RWPE1 (cell line): Measurements from ENCODE around the gene KRT84.
A peak's percentile ranks its signal among the peaks of the same experiment; 100 is the strongest.

ENCODE experiments used
- CTCF ChIA-PET: fragments of 350-600 bp; sonication (Branson Sonifier 250); formaldehyde crosslinking; extraction: SDS; loops from one replicate; lab custom pipeline; 2021; lab: Yijun Ruan, JAX
- POLR2A ChIA-PET: fragments of 400-600 bp; formaldehyde crosslinking; extraction: SDS; loops from one replicate; lab custom pipeline; 2020; ENCODE audit warnings: antibody characterized with exemption; ENCODE audit not compliant: low non-redundant PET; lab: Yijun Ruan, JAX
- DNase-seq: peaks from one replicate; pipeline ENCODE4 v3.0.0; 2012; ENCODE audit warnings: low spot score
- H3K27ac ChIP-seq: fragments of 450-650 bp; 2 replicates; pipeline ENCODE4 v1.5.1; 2017
- CTCF ChIP-seq: fragments of 450-650 bp; conservative IDR thresholded peaks from 2 replicates; pipeline ENCODE4 v1.5.1; 2017; ENCODE audit warnings: low read depth, mild to moderate bottlenecking

Gene KRT84

GRCh38 chr12:52337054-52337453 is 48.4 kb downstream of the KRT84 start:
- H3K27ac ChIP-seq: no peak overlapping the region
- no peak for TF ChIP-seq CTCF
- POLR2A ChIA-PET: no interaction called here
- CTCF ChIA-PET: no interaction called here
- DNase-seq: no peak

- CTCF ChIA-PET: interaction anchor here (0.7 kb wide), 1 partner anchor 543 kb away, joined by 3 read pairs; no protein-coding TSS in a partner anchor
- no peak for DNase-seq
- POLR2A ChIA-PET: no interaction called here
- H3K27ac ChIP-seq: no peak overlapping the region
- TF ChIP-seq CTCF: no peak
Measured at GRCh38 chr12:52336641-52337040, 48.8 kb downstream of the KRT84 start.

- CTCF ChIA-PET: interaction anchor here (0.6 to 0.7 kb wide), 2 partner anchors 544 to 564 kb away, joined by 3 read pairs; no protein-coding TSS in a partner anchor
- no peak for TF ChIP-seq CTCF
- POLR2A ChIA-PET: no interaction called here
- no peak for DNase-seq
- H3K27ac ChIP-seq: peak overlapping the region; percentile 20; the same call in 1 of the 2 replicates
Measured at GRCh38 chr12:52335598-52336262, 49.7 kb downstream of the KRT84 start.

- no peak overlapping the region for H3K27ac ChIP-seq
- POLR2A ChIA-PET: no interaction called here
- TF ChIP-seq CTCF: no peak
- DNase-seq: no peak
- CTCF ChIA-PET: interaction anchor here (0.6 to 1.0 kb wide), 2 partner anchors 536 to 646 kb away, joined by 3 to 4 read pairs; no protein-coding TSS in a partner anchor
Measured at GRCh38 chr12:52334185-52334584, 51.3 kb downstream of the KRT84 start.

- no peak for TF ChIP-seq CTCF
- ChIA-PET CTCF (no interaction called here), POLR2A (no interaction called here)
- DNase-seq: no peak
- H3K27ac ChIP-seq: no peak overlapping the region
Measured at GRCh38 chr12:52333321-52333720, 52.1 kb downstream of the KRT84 start.

GRCh38 chr12:52332381-52332780 is 53.1 kb downstream of the KRT84 start:
- H3K27ac ChIP-seq: no peak overlapping the region
- POLR2A ChIA-PET: no interaction called here
- CTCF ChIA-PET: no interaction called here

More at GRCh38 chr12:52332381-52332780, 53.1 kb downstream of the KRT84 start:
- TF ChIP-seq CTCF: no peak
- no peak for DNase-seq
